Measurements from ENCODE around the gene CHTF18. TPM values are rescaled to one million over a fixed set of nuclear protein-coding genes. Genes with fewer than 3 reads are reported as not detected.

CHTF18 gene
- total and polyA plus RNA-seq, 2 donors (not counting 3 experiments of a cell fraction or from before 2014, with no cell fraction given): 33.0 to 69.5 TPM

GRCh38 chr16:797120-797420 is 8.7 kb downstream of the CHTF18 start:
- TF ChIP-seq MYC (IDR thresholded peaks at IDR 0.05; ENCODE audit: low read depth, low read length): no peak
- no peak for TF ChIP-seq EZH2 (IDR thresholded peaks at IDR 0.05; ENCODE audit: borderline replicate concordance, low read depth, low read length, severe bottlenecking)
- TF ChIP-seq POLR2AphosphoS5 (IDR thresholded peaks at IDR 0.05; ENCODE audit: insufficient read depth, low read depth, low read length): no peak
- no peak for TF ChIP-seq MAX (IDR thresholded peaks at IDR 0.05; ENCODE audit: insufficient read depth, insufficient read length)
- TF ChIP-seq JUN (IDR thresholded peaks at IDR 0.05; ENCODE audit: borderline replicate concordance, insufficient read depth, insufficient read length, low read depth): no peak
- TF ChIP-seq, protein P1, sequence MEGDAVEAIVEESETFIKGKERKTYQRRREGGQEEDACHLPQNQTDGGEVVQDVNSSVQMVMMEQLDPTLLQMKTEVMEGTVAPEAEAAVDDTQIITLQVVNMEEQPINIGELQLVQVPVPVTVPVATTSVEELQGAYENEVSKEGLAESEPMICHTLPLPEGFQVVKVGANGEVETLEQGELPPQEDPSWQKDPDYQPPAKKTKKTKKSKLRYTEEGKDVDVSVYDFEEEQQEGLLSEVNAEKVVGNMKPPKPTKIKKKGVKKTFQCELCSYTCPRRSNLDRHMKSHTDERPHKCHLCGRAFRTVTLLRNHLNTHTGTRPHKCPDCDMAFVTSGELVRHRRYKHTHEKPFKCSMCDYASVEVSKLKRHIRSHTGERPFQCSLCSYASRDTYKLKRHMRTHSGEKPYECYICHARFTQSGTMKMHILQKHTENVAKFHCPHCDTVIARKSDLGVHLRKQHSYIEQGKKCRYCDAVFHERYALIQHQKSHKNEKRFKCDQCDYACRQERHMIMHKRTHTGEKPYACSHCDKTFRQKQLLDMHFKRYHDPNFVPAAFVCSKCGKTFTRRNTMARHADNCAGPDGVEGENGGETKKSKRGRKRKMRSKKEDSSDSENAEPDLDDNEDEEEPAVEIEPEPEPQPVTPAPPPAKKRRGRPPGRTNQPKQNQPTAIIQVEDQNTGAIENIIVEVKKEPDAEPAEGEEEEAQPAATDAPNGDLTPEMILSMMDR (IDR thresholded peaks at IDR 0.05; ENCODE audit: extremely low read depth in 1 of 2, insufficient read depth in 1 of 2, low read depth in 1 of 2, low read length in 2 of 2): no peak
- TF ChIP-seq FOS (IDR thresholded peaks at IDR 0.05; ENCODE audit: borderline replicate concordance, insufficient read depth, low read length): no peak
- TF ChIP-seq POLR2A (IDR thresholded peaks at IDR 0.05; ENCODE audit: low read depth, low read length): no peak
- no peak for TF ChIP-seq GATA2 (IDR thresholded peaks at IDR 0.05; ENCODE audit: insufficient read depth, insufficient read length, low read depth, low read length)
- intact Hi-C loops (cut with micrococcal nuclease): no loop called here
- CTCF ChIA-PET: no interaction called here

More at GRCh38 chr16:797120-797420, 8.7 kb downstream of the CHTF18 start:
- no peak overlapping the region for H3K4me3 ChIP-seq (replicated peaks in 1 of 3; ENCODE audit: insufficient read depth in 1 of 3, low read depth in 1 of 3, low read length in 3 of 3)
- no TSS peak for BruUV-seq (replicated peaks)
- H3K4me1 ChIP-seq (ENCODE audit: control insufficient read depth, extremely low read depth, insufficient read depth, low read length): no peaks in the 10 kb centered on the region
- H3K9me3 ChIP-seq (replicated peaks; ENCODE audit: control insufficient read depth, insufficient read depth, low read length): no peaks in the 10 kb centered on the region
- no peak overlapping the region for H3K27ac ChIP-seq (ENCODE audit: insufficient read depth, low read depth, low read length)
- H3K36me3 ChIP-seq (ENCODE audit: control insufficient read depth in 2 of 2, extremely low read depth in 1 of 2, insufficient read depth in 2 of 2, low read length in 2 of 2): no peaks in the 10 kb centered on the region
- no peak overlapping the region for H3K4me2 ChIP-seq (ENCODE audit: insufficient read depth, low read length)
- no peak overlapping the region for H2AFZ ChIP-seq (ENCODE audit: low read depth, low read length)
- no peaks in the 10 kb centered on the region for H3K9me1 ChIP-seq (replicated peaks; ENCODE audit: control insufficient read depth, extremely low read depth, insufficient read depth, low read length)
- POLR2A ChIA-PET: no interaction called here
- no peak overlapping the region for H3K9ac ChIP-seq (replicated peaks; ENCODE audit: extremely low read depth, insufficient read depth, low read length)
- DNase-seq (ENCODE audit: low read depth, low spot score) (no peak), FAIRE-seq (no peak)
- H3K27me3 ChIP-seq (ENCODE audit: control insufficient read depth in 2 of 2, insufficient read depth in 2 of 2, low read length in 2 of 2): peaks cover 11 to 18% of the 10 kb centered on the region in 2 experiments
- H4K20me1 ChIP-seq (replicated peaks; ENCODE audit: control insufficient read depth, extremely low read depth, insufficient read depth, low read length): no peaks in the 10 kb centered on the region
- dilution Hi-C loops (cut with MboI; ENCODE audit: extremely low pct_ligation_motif_present, low sequenced_read_pairs): no loop called here
- no peaks in the 10 kb centered on the region for H3K79me2 ChIP-seq (ENCODE audit: control insufficient read depth, insufficient read depth, low read length)

Data from endothelial cell of umbilical vein (primary cell).